Measurements from ENCODE around the gene RERE.

Gene RERE

GRCh38 chr1:8767006-8767405 is 50.4 kb downstream of the RERE start:
- Histone ChIP-seq H3K4me1 (ENCODE audit: control insufficient read depth in 1 of 2, insufficient read depth in 1 of 2, low read depth in 1 of 2, low read length in 1 of 2) (no peaks in the 10 kb centered on the region), H3K27ac (no peak overlapping the region), H3K36me3 (no peaks in the 10 kb centered on the region), H3K27me3 (no peaks in the 10 kb centered on the region), H3K9me3 (no peaks in the 10 kb centered on the region), H3K4me3 (ENCODE audit: low read depth in 1 of 2, low read length in 1 of 2) (no peak overlapping the region)
- TF ChIP-seq, protein P1, sequence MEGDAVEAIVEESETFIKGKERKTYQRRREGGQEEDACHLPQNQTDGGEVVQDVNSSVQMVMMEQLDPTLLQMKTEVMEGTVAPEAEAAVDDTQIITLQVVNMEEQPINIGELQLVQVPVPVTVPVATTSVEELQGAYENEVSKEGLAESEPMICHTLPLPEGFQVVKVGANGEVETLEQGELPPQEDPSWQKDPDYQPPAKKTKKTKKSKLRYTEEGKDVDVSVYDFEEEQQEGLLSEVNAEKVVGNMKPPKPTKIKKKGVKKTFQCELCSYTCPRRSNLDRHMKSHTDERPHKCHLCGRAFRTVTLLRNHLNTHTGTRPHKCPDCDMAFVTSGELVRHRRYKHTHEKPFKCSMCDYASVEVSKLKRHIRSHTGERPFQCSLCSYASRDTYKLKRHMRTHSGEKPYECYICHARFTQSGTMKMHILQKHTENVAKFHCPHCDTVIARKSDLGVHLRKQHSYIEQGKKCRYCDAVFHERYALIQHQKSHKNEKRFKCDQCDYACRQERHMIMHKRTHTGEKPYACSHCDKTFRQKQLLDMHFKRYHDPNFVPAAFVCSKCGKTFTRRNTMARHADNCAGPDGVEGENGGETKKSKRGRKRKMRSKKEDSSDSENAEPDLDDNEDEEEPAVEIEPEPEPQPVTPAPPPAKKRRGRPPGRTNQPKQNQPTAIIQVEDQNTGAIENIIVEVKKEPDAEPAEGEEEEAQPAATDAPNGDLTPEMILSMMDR (IDR thresholded peaks at IDR 0.05): no peak

DNA sequence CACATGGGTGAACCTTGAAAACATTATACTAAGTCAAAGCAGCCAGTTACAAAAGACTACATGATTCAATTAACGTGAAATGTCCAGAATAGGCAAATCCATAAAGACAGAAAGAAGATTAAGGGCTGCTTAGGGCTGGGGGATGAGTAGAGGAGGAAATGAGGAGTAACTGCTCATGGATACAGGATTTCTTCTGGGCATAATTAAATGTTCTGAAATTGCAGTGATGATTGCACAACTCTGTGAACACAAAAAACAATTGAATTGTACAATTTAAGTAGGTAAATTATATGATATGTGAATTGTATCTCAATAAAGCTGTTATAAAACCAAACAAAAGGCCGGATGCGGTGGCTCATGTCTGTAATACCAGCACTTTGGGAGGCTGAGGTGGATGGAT is 52.2 kb downstream of the RERE start:
- no peaks in the 10 kb centered on the region for H3K9me3 ChIP-seq
- no peaks in the 10 kb centered on the region for H3K27me3 ChIP-seq
- no peak overlapping the region for H3K4me3 ChIP-seq (ENCODE audit: low read depth in 1 of 2, low read length in 1 of 2)
- TF ChIP-seq, protein P1 (IDR thresholded peaks at IDR 0.05): no peak
- H3K36me3 ChIP-seq: no peaks in the 10 kb centered on the region
- no peak overlapping the region for H3K27ac ChIP-seq
- no peaks in the 10 kb centered on the region for H3K4me1 ChIP-seq (ENCODE audit: control insufficient read depth in 1 of 2, insufficient read depth in 1 of 2, low read depth in 1 of 2, low read length in 1 of 2)

- TF ChIP-seq, protein P1 (IDR thresholded peaks at IDR 0.05): no peak
- Histone ChIP-seq H3K27ac (no peak overlapping the region), H3K36me3 (no peaks in the 10 kb centered on the region), H3K27me3 (no peaks in the 10 kb centered on the region), H3K4me3 (ENCODE audit: low read depth in 1 of 2, low read length in 1 of 2) (no peak overlapping the region), H3K9me3 (no peaks in the 10 kb centered on the region), H3K4me1 (ENCODE audit: control insufficient read depth in 1 of 2, insufficient read depth in 1 of 2, low read depth in 1 of 2, low read length in 1 of 2) (no peaks in the 10 kb centered on the region)
These were observed 53.0 kb downstream of the RERE start for GRCh38 chr1:8764293-8764937.

GRCh38 chr1:8763888-8764287 is 53.6 kb downstream of the RERE start:
- Histone ChIP-seq H3K4me1 (ENCODE audit: control insufficient read depth in 1 of 2, insufficient read depth in 1 of 2, low read depth in 1 of 2, low read length in 1 of 2) (no peaks in the 10 kb centered on the region), H3K4me3 (ENCODE audit: low read depth in 1 of 2, low read length in 1 of 2) (no peak overlapping the region), H3K36me3 (no peaks in the 10 kb centered on the region), H3K27me3 (no peaks in the 10 kb centered on the region), H3K27ac (no peak overlapping the region), H3K9me3 (no peaks in the 10 kb centered on the region)
- TF ChIP-seq, protein P1 (IDR thresholded peaks at IDR 0.05): no peak

- Histone ChIP-seq H3K27me3 (no peaks in the 10 kb centered on the region), H3K9me3 (no peaks in the 10 kb centered on the region), H3K4me1 (ENCODE audit: control insufficient read depth in 1 of 2, insufficient read depth in 1 of 2, low read depth in 1 of 2, low read length in 1 of 2) (no peaks in the 10 kb centered on the region), H3K36me3 (no peaks in the 10 kb centered on the region), H3K4me3 (ENCODE audit: low read depth in 1 of 2, low read length in 1 of 2) (no peak overlapping the region), H3K27ac (no peak overlapping the region)
- TF ChIP-seq, protein P1 (IDR thresholded peaks at IDR 0.05): no peak
These were observed 62.4 kb downstream of the RERE start for GRCh38 chr1:8754993-8755392.

Measured in neutrophil (primary cell).